ENCODE data around the gene TBX5.

The TBX5 gene

GRCh38 chr12:114328292-114328691 lies 77.7 kb downstream of the TBX5 start:
- no peak for TF ChIP-seq CTCF (IDR thresholded peaks at IDR 0.05; ENCODE audit: insufficient read depth, low read length, poor library complexity, severe bottlenecking)
- DNase-seq (ENCODE audit: extremely low read depth, insufficient read length), result no peak
- Histone ChIP-seq H3K4me3 (replicated peaks; ENCODE audit: low read depth, low read length) (no peak overlapping the region), H3K36me3 (ENCODE audit: control insufficient read depth, insufficient read depth, low read length) (no peaks in the 10 kb centered on the region), H3K27me3 (replicated peaks; ENCODE audit: control insufficient read depth, insufficient read depth, low read length) (no peaks in the 10 kb centered on the region)

- no peak for TF ChIP-seq CTCF (IDR thresholded peaks at IDR 0.05; ENCODE audit: insufficient read depth, low read length, poor library complexity, severe bottlenecking)
- Histone ChIP-seq H3K4me3 (replicated peaks; ENCODE audit: low read depth, low read length) (no peak overlapping the region), H3K36me3 (ENCODE audit: control insufficient read depth, insufficient read depth, low read length) (no peaks in the 10 kb centered on the region), H3K27me3 (replicated peaks; ENCODE audit: control insufficient read depth, insufficient read depth, low read length) (no peaks in the 10 kb centered on the region)
- DNase-seq (ENCODE audit: extremely low read depth, insufficient read length), result no peak
These were observed 78.2 kb downstream of the TBX5 start for GRCh38 chr12:114327765-114328164.

GRCh38 chr12:114321524-114321923 lies 84.4 kb downstream of the TBX5 start:
- Histone ChIP-seq H3K4me3 (replicated peaks; ENCODE audit: low read depth, low read length) (no peak overlapping the region), H3K27me3 (replicated peaks; ENCODE audit: control insufficient read depth, insufficient read depth, low read length) (no peaks in the 10 kb centered on the region), H3K36me3 (ENCODE audit: control insufficient read depth, insufficient read depth, low read length) (no peaks in the 10 kb centered on the region)
- DNase-seq (ENCODE audit: extremely low read depth, insufficient read length), result no peak
- TF ChIP-seq CTCF (IDR thresholded peaks at IDR 0.05; ENCODE audit: insufficient read depth, low read length, poor library complexity, severe bottlenecking), result no peak

GRCh38 chr12:114320968-114321367 lies 85.0 kb downstream of the TBX5 start:
- H3K27me3 ChIP-seq (replicated peaks; ENCODE audit: control insufficient read depth, insufficient read depth, low read length), result no peaks in the 10 kb centered on the region
- TF ChIP-seq CTCF (IDR thresholded peaks at IDR 0.05; ENCODE audit: insufficient read depth, low read length, poor library complexity, severe bottlenecking), result no peak
- no peak for DNase-seq (ENCODE audit: extremely low read depth, insufficient read length)
- no peaks in the 10 kb centered on the region for H3K36me3 ChIP-seq (ENCODE audit: control insufficient read depth, insufficient read depth, low read length)
- H3K4me3 ChIP-seq (replicated peaks; ENCODE audit: low read depth, low read length), result no peak overlapping the region

GRCh38 chr12:114320101-114320500 lies 85.8 kb downstream of the TBX5 start:
- no peak overlapping the region for H3K4me3 ChIP-seq (replicated peaks; ENCODE audit: low read depth, low read length)
- DNase-seq (ENCODE audit: extremely low read depth, insufficient read length), result no peak
- H3K36me3 ChIP-seq (ENCODE audit: control insufficient read depth, insufficient read depth, low read length), result no peaks in the 10 kb centered on the region
- H3K27me3 ChIP-seq (replicated peaks; ENCODE audit: control insufficient read depth, insufficient read depth, low read length), result no peaks in the 10 kb centered on the region
- no peak for TF ChIP-seq CTCF (IDR thresholded peaks at IDR 0.05; ENCODE audit: insufficient read depth, low read length, poor library complexity, severe bottlenecking)

GRCh38 chr12:114319422-114319821 lies 86.5 kb downstream of the TBX5 start:
- DNase-seq (ENCODE audit: extremely low read depth, insufficient read length), result no peak
- Histone ChIP-seq H3K36me3 (ENCODE audit: control insufficient read depth, insufficient read depth, low read length) (no peaks in the 10 kb centered on the region), H3K27me3 (replicated peaks; ENCODE audit: control insufficient read depth, insufficient read depth, low read length) (no peaks in the 10 kb centered on the region; the same call in 1 of the 2 replicates), H3K4me3 (replicated peaks; ENCODE audit: low read depth, low read length) (no peak overlapping the region)
- no peak for TF ChIP-seq CTCF (IDR thresholded peaks at IDR 0.05; ENCODE audit: insufficient read depth, low read length, poor library complexity, severe bottlenecking)

Data from GM06990 (cell line).